Stimulated activated CD8-positive, alpha-beta memory T cell treated with anti-CD3 and anti-CD28 coated beads, Interleukin-12 subunit alpha, Interleukin-12 subunit beta, amount 100 ng/mL, for 24 hours (primary cell): ENCODE measurements around the gene SSBP3.
"Not testable (repeated sequence)": the region's sequence is repeated elsewhere in the genome, so short reads cannot be mapped to it uniquely, and the experiment has no call there.

Source experiments
- DNase-seq: peaks from one replicate; pipeline ENCODE4 v3.0.0-alpha.2; 2020; ENCODE audit errors: extremely low read depth

The SSBP3 gene

DNA sequence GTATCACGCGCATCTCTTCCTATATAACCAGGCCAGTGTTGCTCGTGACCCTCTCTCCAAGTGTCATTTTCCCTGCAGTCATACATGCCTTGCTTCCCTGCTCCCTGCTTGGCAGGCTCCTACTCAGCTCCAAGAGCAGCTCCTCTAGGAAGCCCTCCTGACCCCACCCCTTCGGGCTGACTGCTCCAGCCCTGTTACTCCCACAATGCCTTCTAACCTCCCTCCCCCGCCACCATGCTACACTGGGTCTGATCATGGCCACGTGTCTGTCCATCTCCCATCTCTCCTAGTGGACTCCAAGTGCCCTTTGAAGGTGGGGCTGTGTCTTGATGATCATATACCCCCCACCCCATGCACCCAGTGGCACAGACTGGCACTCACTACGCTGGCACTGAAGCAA, 161.5 kb downstream of the SSBP3 start:
- DNase-seq = no peak

DNA sequence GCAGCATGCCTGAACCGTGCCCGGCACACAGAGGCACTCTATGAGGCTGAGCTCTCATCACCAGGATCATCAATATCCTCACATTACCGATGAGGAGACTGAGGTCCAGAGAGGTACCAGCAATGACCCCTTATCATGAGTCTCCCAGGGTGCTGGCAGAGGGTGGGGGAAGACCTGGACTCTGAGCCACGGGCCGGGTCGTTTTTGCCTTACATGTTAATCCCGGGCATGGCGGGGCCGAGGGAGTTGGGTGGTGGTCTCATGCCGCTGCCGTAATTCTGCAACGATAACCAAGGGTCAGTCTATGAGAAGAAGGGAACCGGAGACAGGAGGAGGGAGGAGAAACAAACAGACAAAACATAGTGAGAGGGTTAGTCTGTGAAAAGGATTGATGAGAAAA, 163.2 kb downstream of the SSBP3 start:
- DNase-seq = no peak

DNA sequence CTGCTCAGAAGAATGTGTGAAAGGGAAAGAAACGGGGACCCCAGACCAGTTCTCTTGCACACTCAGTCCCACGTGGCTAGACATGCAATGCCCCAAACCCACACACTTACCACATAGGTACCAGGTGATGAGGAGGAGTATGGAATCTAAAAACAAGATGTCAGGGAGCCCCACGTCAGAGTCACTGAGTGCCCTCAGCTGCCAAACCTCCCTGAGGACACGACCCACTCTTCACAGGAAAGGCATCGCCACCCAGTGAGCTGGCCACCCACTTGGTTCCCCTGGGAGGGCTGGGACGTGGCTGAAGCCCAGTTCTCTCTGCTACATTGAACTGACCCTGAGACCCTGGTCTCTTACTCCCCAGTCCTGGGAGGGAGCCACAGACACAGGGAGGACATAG, 164.8 kb downstream of the SSBP3 start:
- DNase-seq = no peak

DNA sequence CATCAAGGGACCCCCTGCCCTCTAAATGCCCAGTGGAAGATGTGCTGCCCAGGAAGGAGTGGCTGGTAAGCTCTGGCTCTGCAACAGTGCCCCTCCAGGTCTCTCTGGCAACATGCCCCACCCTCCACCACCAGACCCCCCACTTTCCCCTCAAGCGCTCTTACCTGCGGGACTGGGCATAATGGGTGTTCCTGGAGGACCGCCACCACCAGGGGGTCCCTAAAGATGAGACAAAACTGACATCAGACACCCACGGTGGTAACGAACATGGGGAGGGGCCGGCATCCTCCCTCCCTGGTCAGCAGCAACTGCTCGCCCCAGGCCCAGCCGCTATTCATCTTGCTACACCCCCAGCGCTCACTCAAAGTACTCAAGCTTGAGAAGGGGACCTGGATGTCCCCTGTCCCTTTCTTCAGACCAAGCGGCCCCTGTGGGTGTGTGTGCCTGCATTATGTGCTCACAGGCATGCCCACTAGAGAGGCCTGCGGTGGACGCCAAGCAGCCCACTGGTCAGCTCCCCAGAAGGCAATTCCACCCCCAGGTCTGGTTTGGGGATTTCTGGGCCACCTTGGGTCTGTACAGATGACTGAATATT, 165.4 kb downstream of the SSBP3 start:
- no peak for DNase-seq

DNA sequence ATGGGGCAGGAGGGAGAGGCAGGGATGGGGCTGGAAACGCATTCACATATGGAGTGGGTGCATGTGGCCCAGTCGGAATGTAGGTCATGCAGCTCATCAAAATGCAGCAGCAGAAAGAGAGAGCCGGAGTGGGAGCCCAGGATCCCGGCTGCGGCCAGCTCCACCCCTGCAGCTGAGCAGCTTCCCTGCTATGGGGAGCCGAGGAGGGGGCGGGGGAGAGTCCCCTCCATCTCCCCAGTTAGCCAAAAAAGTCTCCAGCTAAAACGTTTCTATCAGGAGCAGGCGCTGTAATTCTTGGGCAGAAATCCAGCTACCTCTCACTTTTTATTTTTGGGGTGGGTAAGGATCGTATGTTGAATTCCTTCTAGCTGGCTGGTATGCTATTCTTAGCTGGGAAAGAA, 166.6 kb downstream of the SSBP3 start:
- DNase-seq = no peak

DNA sequence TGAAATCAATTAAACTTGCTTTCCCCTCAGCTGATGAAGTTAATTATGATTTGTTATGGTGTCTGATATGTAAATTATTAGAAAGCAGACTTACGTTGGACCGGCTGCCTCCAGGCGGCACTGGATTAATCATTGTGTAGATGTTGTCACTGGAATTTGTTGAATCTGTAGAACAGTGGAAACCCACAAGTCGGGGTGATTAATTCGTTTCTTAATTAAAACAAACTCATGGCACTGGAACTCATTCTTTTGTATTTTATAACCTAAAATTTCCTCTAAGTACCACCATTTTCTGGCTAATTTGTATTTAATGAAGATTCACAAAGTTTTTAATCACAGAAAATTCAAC, 167.2 kb downstream of the SSBP3 start:
- no peak for DNase-seq

DNA sequence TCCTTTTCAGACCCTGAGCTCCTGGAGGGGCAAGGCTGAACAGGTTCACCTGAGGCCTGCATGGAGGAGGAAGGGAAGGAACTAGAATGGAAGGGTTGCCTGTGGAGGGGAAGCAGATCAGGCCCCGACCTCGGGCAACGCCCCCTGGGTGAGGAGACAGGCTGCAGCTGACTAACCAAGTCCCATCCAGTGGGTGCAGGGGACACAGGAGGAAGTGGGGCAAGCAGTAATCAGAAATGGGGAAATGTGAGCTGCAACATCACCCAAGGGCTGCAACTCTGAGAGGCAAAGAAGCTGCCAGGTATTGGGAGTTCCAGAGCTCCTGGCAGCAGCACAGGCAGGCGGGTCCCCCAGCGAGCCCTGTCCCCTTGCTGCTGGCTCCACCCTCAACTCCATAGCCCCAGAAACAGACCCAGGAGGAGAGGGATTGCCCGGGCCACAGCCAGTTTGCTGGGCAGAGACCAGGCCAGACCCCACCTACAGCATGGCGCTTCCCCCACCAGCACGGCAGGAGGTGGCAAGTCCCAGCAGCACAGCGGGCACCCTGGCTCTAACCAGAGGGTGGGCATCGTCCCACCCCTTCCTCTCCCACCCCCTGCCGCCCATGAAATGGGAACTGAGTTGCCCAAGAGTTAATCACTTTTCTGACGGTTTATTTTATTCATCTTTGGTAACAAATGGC, 167.7 kb downstream of the SSBP3 start:
- DNase-seq = no peak

DNA sequence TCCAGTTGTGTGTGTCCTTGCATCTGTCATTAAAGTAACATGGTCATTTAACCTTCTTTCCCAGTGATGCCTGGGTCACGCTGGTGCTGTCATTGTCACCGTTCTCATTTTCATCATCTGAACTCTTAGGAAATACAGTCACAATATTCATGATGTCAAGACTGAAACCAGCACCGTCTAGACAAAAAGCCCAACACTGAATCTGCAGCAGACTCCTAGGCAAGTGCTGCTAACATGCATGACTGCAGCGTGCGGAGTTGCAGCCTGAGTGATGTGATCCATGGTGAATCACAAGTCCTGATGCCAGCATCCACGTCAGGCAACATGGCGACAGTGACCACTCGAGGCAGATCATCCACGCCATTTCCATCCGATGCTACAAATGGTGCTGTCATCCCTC, 168.6 kb downstream of the SSBP3 start:
- no peak for DNase-seq

DNA sequence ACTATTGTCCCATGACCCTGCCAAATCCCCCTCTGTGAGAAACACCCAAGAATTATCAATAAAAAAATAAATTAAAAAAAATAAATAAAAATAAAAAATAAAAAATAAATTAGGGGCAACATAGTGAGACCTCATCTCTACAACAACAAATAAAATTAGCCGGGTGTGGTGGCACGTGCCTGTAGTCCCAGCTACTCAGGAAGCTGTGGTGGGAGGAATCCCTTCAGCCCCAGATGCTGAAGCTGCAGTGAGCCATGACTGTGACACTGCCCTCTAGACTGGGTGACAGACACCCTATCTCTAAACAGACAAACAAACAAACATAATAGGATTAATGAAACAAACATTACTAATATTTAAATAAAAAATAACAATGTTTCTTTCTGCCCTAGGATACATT, 171.9 kb downstream of the SSBP3 start:
- DNase-seq = no peak

DNA sequence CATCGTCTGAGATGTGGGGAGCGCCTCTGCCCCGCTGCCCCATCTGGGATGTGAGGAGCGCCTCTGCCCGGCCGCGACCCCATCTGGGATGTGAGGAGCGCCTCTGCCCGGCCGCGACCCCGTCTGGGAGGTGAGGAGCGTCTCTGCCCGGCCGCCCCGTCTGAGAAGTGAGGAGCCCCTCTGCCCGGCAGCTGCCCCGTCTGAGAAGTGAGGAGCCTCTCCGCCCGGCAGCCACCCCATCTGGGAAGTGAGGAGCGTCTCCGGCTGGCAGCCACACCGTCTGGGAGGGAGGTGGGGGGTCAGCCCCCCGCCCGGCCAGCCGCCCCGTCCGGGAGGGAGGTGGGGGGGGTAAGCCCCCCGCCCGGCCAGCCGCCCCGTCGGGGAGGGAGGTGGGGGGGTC, 173.0 kb downstream of the SSBP3 start:
- not testable (repeated sequence) for DNase-seq

DNA sequence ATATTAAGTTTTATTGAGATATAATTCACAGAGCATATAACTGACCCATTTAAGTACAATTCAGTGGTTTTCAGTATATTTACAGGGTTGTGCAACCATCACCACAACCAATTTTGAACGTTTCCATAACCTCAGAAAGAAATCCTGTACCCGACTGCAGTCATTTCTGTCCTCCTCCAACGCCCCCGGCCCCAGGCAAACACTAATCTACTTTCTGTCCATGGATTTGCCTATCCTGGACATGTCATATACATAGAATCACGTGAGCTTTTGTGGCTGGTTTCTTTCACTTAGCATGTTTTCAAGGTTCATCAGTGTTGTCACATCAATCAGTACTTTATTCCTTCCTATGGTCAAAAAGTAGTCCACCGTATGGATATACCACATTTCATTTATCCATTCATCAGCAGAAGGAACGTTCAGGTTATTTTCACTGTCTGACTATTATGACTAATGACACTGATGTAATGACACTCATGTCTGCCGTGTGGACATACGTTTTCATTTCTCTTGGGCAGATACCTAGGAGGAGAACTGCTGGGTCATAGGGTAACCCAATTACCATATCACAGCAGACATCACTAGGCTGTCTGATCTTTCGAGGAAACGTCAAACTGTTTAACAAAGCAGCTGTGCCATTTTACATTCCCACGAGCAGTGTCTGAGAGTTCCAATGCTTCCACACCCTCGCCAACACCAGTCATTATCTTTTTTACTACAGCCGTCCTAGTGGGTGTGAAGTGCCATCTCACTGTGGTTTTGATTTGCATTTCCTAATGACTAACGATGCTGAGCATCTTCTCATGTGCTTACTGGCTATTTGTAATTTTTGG, 175.5 kb downstream of the SSBP3 start:
- peak; percentile 28 for DNase-seq

DNA sequence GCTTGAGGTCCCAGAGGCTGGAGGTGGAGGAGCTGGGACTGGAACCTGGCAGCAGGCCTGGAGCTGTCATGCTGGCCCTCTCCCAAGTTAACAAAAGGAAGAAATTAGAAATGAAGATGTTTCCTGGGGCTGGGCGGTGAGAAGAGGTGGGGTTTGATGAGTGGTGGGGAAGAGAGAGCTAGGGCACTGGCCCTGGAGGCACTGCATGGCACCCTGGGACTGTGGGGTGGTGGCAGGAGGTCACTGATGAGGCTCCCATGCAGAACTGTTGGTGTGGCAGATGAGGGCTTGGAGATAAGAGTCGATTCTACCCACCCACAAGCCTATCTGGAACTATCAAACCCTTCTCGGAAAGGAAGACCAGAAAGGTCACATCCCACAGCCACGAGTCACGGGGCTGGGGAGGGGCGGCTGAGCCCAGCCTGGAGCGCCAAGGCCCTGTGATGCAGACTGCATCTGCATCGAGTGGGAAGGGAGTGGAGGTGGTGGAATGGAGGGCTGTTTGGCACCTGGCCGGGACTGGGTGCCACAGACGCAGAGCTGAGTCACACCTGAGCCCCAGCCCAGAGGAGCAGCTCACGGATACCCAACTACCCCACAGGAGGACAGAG, 176.8 kb downstream of the SSBP3 start:
- DNase-seq = no peak

DNA sequence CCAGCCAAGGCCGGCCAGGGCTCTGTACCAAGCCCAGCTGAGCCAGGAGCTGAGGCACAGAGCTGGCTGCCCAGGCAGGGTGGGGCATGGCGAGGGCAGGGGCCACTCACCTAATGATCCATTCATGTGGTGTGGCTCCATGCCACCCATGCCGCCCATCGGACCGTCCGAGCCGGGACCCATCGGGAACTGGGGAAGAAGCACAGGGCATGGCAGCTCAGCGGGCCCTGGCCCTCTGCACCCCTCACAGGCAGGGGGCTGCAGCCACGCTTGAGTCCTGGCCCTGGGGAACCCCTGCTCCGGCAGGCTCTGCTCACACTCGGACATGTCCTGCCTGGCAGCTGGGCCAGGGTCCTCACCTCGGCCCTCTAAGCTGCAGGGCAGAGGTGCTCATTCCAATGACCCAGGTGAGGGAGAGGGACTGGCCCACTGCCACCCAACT, 177.5 kb downstream of the SSBP3 start:
- no peak for DNase-seq

DNA sequence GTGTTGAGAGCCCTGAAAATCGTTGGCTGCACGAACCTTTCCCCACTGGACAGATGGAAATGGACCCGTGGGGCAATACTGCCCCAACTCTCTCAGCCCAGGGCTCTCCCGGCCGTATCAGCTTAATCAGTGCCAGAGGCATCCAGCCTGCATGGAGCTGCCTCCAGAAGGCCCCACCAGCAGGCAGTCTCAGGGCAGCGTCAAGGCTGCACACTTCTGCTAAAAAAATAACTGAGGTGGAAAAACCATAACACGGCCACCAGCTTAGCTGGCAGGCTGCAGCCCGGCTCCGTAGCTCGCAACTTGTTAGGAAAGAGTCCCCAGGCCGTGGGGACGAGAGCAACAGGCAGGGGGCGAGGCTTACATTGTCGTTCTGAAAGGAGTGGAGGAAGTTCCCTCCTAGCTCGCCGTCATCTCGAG, 178.3 kb downstream of the SSBP3 start:
- no peak for DNase-seq

DNA sequence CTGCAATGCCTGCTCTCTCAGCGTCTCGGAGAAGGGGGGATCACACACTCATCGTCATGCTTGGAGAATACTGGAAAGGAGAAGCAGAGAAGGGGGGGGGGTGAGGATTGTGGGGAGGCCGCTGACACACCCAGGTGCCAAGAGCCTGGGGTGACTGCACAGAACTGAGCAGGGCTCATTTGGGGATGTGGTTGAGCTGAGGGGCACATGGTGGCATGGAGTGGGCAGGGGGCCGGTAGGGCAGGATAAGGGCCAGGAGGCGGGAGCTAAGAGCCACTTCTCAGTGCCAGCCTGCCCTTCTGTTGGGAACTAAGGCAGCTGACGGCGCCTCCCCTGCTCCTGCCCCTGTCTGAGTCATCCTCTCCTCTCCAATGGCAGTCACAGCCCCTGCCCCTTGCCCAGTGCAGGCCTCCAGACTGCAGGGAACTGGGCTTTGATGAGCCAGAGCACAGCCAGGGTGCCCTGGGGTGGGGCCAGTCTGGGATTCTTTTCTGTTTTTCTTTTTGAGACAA, 179.0 kb downstream of the SSBP3 start:
- no peak for DNase-seq

DNA sequence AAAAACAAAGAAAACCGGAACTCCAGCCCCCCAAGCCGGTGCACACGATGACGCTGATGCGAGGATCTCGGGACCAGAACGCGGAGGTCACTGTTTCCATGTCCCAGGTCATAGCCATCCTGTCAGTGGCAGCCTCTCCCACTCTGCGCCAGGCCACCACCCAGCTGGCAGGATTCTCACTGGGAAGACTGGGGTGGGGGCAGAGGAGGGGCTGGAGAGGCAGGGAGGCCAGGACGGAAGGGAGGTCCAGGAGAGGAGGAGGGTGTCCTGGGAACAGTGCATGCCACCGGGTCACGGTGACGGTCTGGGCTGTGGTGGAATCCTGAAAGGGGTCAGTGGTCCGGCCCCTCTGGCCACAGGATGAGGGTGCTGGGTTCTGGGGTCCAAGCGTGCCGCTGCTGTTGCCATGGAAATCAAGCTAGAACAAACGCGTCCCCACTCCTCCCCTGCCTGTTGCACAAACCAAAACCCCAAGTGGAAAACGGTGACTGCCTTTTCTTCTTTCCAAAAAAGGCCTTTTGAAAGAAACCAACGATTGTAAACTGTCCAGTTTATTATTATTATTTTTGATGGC, 180.1 kb downstream of the SSBP3 start:
- DNase-seq = no peak

DNA sequence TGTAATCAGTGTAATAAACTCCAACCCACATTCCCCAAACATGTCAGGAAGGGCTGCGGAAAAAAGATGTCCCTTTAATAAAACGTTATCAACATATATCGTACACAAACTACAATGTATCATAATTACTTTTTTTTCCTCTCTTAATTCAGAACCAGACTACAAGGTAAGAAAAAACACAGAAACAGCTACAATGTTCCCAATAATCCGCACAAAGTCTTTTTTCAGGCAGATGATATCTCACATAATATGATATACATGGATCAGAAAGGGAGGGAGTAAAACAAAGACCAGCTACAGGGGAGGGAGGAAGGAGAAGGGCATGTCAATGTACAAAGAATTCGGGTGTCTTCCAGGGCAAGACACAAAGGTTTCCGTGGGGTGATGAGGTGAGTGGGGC, 180.8 kb downstream of the SSBP3 start:
- no peak for DNase-seq

DNA sequence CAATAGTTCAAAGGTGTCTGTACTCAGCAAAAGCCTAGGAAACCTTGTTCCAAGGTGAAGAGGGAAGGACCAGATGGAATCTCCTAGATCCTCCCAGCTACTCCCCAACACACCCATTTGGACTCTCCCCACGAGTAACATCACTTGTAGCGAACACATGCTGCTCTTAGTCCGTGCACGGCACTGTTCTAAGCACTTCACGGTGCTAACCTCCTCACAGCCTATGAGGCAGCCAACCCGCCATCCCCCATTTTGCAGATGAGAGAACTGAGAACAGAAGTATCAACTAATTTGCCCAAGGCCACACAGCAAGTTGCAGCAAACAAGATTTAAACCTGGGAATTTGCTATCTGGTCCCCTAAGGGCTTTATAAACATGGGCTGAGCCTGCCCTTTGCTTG, 182.0 kb downstream of the SSBP3 start:
- no peak for DNase-seq

DNA sequence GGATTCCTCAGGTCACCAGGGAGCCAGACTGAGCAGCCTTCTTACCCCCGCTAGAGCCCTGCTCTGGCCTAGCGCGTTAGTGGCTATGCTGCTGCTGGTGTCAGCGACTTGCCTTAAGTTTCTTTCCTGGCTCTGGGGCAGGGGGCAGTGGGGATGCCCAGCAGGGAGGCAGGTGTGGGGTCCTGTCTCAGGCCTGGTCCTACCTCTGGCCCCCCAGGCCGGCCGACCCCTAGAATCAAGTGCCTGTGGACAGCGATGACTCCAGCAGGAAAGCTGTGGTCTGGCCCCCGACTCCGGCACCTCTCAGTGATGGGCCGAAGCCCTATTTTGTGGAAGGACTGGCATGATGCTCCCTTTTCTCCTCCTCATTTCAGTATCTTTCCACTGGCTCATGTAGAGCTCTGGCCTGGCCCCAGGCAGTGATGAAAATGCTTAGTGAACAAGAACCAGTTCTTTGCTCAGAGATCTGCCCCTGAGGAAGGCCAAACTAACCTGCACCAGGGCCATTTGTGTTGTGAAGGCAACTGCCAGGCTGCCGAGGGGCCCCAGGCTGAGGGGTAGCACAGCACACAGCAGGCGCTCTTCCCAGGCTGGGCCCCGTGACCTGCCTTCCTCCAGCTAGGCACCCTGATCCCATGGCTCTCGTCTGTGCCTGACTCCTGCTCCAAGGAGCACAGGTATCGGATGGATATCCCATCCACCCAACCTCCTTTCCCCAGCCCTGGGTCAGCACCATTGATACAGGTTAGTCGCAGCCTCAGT, 182.6 kb downstream of the SSBP3 start:
- no peak for DNase-seq

DNA sequence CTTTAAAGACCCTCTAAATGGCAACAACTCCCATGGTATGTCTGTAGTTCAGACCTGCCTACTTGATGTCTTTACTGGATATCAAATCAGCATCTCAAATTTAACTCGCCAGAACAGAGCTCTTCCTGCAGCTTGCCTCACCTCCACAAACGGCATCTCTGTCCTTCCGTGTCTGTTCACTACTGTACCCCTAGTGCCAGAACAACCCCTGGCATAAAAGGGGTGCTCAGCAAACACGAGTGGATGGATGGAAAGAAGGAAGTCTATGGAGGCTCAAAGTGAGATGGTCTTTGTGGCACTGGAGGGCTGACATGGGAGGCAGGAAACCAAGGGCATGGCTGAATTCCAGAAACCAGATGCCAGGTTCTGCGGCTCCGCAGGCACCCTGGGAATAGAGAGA, 183.5 kb downstream of the SSBP3 start:
- no peak for DNase-seq

DNA sequence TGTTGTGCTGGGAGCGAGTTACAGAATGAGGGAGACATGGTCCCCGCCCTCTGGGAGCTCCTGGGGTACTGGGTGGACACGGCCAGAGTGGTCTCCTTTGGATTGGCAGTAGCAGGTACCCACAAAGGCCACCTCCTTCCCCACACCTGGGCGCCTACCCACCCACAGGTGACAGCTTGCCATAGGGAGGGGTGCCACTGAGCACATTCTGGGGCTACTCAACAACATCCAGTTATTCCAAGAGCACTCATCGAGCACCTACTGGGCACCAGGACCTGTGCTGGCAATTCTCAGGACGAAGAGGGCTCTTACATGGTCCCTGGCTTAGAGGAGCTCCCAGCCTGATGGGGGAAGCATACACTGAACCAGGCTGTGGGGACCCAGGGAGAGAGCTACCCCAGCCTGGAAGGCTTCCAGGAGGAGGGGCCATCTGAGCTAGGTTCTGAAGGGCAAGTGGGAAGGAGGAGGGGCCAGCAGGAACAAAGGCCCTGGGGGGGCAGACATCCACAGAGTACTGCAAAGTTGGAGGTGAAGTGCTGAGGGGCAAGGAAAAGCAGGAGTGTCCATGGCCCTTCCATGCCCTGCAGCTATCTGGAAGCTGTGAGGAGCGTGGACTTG, 184.2 kb downstream of the SSBP3 start:
- DNase-seq = no peak
